Cerebellar cortex (tissue), 1 donor: ENCODE data around the gene LRRC58.
"Not testable (repeated sequence)": the region's sequence is repeated elsewhere in the genome, so short reads cannot be mapped to it uniquely, and the experiment has no call there.

Experiments
- DNase-seq: peaks from one replicate; pipeline ENCODE4 v3.0.0-alpha.2; 2015; ENCODE audit warnings: low spot score

The LRRC58 gene

GRCh38 chr3:120339362-120339761 is 9.8 kb downstream of the LRRC58 start:
- no peak for DNase-seq

DNA sequence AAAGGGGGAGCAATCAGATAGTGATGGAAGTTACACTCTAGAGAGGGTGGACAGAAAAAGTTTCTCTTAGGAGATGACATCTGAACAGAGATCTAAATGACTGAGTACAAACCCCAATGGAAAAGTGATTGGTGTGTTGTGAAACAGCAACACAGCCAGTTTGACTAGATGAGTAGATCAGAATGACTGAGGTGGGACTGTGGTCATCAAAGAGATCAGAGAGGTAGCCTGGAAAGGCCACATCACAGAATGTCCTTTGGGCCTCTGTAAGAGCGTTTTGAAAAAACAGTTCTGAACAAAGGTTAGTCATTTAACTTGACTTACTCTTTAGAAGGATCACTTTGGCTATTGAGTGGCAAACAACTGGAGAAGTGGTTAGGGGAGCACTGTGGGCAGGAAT is 10.6 kb downstream of the LRRC58 start:
- DNase-seq, result no peak

DNA sequence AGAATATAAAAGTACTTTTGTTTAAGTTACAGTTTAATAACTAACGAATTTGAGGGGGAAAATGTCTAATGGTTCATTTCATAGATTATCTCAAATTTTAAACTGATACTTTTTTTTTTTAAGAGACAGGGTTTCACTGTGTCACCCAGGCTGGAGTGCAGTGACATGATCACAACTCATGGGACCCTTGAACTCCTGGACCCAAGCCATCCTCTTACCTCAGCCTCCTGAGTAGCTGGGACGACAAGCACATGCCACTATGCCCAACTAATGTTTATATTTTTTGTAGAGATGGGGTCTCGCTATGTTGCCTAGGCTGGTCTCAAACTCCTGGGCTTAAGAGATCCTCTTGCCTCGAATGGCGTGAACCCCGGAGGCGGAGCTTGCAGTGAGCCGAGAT is 16.5 kb downstream of the LRRC58 start:
- no peak for DNase-seq

DNA sequence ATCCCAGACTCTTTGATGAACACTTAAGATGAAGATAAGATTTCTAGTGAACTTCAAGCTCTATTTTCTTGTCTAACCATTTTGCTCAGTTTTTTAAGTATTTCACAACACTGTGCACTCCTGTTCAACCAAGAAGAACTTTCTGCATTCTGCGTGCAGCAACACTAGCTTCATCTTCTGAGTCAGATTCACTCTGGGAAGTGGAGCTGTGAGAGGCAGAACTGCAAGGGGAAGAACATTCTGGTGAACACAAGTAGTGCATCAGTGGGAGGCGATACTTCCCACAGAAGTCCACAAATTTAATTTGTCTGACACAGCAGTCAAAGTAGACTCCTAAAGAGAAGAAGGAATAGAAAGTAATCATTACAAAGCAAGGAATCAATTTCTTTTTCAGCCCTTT is 18.1 kb downstream of the LRRC58 start:
- DNase-seq, result no peak

DNA sequence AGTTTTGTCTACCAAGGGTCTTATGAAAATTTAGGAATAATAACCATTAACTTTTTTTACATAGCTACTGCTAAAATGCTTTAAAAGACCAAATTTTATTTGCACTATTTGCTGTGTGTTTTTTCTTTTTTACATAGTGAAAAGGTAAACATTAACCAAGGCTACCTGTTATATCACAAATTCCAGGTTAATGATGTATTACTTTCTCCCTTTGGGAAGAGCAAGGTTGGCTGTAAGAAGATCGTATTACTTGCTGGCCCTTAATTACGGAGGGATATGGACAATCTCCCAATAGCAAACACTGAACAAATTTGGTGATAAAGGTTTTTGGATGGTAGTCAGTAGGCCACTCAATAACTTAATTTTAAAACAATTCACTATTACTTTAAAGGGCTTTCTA is 22.4 kb downstream of the LRRC58 start:
- no peak for DNase-seq

GRCh38 chr3:120324190-120324589 is 25.0 kb downstream of the LRRC58 start:
- DNase-seq, result no peak

DNA sequence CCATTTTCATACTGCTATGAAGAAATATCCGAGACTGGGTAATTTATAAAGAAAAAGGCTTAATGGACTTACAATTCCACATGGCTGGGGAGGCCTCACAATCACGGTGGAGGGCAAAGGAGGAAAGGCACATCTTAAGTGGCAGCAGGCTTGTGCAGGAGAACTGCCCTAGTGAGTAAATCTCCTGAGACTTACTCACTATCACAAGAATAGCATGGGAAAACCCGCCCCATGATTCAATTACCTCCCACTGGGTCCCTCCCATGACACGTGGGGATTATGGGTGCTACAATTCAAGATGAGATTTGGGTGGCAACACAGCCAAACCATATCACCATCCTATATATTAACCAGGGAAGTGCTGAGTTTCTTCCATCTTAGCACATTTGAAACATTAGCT is 25.4 kb downstream of the LRRC58 start:
- not testable (repeated sequence) for DNase-seq

DNA sequence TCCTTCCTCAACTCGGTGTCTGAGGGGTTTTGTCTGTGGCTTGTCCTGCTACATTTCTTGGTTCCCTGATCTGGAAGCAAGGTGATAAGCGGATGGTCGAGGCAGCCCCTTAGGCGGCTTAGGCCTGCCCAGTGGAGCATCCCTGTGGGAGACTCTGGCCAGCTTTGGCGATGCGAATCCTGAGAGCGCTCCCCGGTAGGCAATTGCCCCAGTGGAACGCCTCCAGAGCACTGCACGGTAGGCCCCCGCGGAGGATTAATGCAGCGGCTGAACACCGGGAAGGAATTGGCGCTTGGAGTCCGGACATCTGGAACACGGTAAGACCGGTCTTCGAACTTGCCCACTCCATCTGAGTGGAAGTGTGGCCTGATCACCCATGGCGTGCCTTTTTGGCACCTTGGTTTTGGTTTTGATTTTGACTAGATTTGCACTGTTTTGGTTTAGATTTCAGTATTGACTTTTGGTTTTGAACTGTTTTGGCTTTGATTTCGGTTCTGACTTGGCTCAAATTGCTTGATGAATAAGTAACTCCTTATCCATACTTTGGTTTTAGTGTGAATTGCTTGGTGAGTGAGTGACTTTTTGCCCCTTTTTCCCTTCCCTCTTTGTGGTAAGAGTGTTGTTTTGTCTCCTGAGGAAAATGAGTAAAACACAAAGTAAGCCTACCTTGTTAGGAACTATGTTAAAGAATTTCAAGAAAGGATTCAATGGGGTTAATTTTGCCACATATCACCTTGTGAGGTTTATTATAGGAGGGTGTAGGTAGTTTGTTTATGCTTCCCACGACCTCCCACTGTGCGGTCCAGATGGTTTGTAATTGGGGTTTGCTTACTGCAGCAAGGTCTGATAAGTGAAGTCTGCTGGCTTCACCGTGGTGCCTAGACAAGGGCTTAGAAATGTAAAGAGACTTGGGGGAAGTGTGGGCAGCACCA is 37.0 kb downstream of the LRRC58 start:
- DNase-seq, result no peak

- no peak for DNase-seq
These were observed 42.4 kb downstream of the LRRC58 start for GRCh38 chr3:120306519-120307455.

DNA sequence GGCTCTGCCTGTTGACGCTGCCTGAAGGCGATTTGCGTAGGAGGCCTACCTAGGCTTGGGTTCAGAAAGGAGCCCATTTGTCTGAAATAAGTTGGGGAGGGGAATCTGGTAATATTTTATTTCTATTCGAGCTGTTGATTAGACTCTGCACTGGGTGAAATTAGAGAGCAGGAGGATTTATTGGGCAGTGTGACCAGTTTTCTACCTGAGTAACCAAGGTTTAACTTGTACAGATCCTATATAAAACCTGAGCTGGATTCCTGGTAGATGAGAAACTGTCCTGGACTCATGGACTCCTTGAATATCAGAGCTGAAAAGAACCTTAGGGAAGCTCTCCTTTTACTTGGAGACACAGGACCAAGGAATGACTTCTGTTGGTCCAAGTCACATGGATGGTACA is 44.5 kb downstream of the LRRC58 start:
- no peak for DNase-seq

DNA sequence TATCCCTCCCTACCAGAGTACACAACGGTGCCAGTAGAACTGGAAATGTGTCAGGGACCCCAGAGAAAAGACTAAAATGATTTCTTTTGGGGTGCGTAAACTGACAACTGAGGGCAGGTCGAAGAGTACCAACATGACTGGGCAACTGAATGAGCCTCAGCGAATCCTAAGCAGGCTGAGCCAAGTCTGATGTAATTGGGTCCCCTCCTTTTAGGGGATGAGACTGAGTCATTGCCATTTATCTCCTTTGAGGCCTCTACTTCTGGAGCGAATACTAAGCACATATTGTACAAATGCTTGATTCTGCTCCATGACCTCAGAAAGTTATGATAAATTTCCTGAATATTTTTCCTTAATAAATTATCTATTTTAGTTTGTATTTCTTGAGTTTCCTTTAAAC is 46.8 kb downstream of the LRRC58 start:
- DNase-seq, result no peak

DNA sequence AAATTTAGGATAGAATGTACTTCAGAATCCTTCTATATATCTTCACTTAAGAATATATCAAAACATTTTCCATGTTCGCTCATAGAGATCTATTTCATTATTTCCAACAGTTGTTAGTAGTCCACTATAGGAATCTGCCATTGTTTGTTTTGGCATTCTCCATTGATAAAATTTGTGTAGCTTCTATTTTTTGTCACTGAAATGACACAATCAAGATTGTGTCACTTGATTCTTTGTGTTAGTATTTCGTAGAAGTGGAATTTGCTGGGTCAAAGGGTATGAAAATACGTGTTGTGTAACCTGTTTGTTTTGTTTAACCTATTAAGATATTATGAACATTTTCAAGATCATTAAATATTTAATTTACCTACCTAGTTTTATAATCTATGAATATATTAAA is 48.2 kb downstream of the LRRC58 start:
- no peak for DNase-seq

DNA sequence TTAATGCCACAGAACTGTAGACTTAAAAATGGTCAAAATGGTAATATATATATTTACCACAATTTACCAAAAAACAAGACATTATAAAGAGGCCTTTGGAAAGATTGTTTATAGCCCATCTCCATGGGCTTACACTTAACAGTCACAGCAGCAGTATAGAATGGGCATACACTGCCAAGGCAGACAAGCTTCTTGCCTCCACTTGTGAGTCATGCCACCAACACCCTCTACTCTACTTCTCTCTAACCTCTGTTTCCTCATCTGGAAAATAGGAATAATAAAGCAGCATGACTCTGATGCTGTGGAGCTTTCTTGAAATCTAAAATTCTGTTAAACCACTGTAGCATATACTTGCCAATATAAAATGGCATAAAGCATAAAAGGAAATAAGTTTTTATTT is 49.8 kb downstream of the LRRC58 start:
- DNase-seq, result no peak

- no peak for DNase-seq
These were observed 50.2 kb downstream of the LRRC58 start for GRCh38 chr3:120298996-120299395.

- DNase-seq, result not testable (repeated sequence)
These were observed 57.6 kb downstream of the LRRC58 start for GRCh38 chr3:120291552-120291951.

- no peak for DNase-seq
These were observed 59.5 kb downstream of the LRRC58 start for GRCh38 chr3:120289636-120290035.

GRCh38 chr3:120286465-120286864 is 62.7 kb downstream of the LRRC58 start:
- DNase-seq, result no peak

- no peak for DNase-seq
These were observed 63.7 kb downstream of the LRRC58 start for GRCh38 chr3:120285508-120285841.

- DNase-seq, result no peak
These were observed 64.2 kb downstream of the LRRC58 start, which contains the start of gene GPR156 for GRCh38 chr3:120284747-120285507. GPR156 (minus strand) TSS chr3:120285222; CDS start chr3:120244098, 41,124 bp downstream.

GRCh38 chr3:120281261-120281660 is 67.9 kb downstream of the LRRC58 start:
- DNase-seq, result no peak

- DNase-seq, result no peak
These were observed 68.6 kb downstream of the LRRC58 start for GRCh38 chr3:120280566-120280965.

GRCh38 chr3:120280026-120280425 is 69.1 kb downstream of the LRRC58 start:
- no peak for DNase-seq
